ENCODE data around the gene ALDH1L2. TPM values are rescaled to one million over a fixed set of nuclear protein-coding genes. Genes with fewer than 3 reads are reported as not detected.

Gene ALDH1L2
- total RNA-seq, 1 experiment from 2014 or later, result 2.2 TPM

DNA sequence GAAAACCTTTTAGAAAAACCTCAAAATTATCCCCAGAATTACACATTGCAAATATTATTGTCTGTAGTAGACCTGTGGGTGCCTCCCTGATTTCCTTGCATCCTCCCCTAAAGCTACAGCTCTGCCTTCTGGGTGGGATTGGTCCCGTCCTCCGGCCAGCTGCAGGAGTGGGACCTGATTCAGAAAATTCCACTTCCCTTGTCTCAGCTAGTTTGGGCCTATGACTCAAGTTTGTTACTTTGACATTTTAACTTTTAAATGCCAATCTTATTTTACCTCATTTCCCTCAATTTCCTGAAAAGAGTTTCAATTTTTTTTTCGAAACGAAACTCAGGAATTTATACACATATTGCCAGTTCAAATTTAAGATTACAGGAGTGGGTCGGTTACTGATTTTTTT is 113.0 kb downstream of the ALDH1L2 start:
- H3K36me3 ChIP-seq (ENCODE audit: low read depth), result no peaks in the 10 kb centered on the region
- no TSS peak for BruUV-seq (replicated peaks)
- no peaks in the 10 kb centered on the region for H3K79me2 ChIP-seq (ENCODE audit: low read depth)
- no peak overlapping the region for H3K27ac ChIP-seq
- intact Hi-C loops (cut with micrococcal nuclease; ENCODE audit: unreplicated experiment), result no loop called here
- H2AFZ ChIP-seq, result no peak overlapping the region
- H3K9me2 ChIP-seq (ENCODE audit: insufficient read depth), result no peaks in the 10 kb centered on the region
- H3F3A ChIP-seq (ENCODE audit: insufficient read depth, low read depth), result peaks cover 19% of the 10 kb centered on the region
- POLR2A ChIA-PET (ENCODE audit: unreplicated experiment), result no interaction called here
- H3K4me2 ChIP-seq, result no peak overlapping the region
- no peaks in the 10 kb centered on the region for H3K27me3 ChIP-seq (ENCODE audit: insufficient read depth, low read depth)
- CTCF ChIA-PET, result no interaction called here
- no peak for DNase-seq
- no peaks in the 10 kb centered on the region for H4K20me1 ChIP-seq (ENCODE audit: insufficient read depth)
- H3K4me3 ChIP-seq, result no peak overlapping the region
- H3K9me3 ChIP-seq (ENCODE audit: insufficient read depth, low read depth), result no peaks in the 10 kb centered on the region
- H3K4me1 ChIP-seq (replicated peaks; ENCODE audit: insufficient read depth), result peaks cover 31% of the 10 kb centered on the region
- TF ChIP-seq, protein P1, sequence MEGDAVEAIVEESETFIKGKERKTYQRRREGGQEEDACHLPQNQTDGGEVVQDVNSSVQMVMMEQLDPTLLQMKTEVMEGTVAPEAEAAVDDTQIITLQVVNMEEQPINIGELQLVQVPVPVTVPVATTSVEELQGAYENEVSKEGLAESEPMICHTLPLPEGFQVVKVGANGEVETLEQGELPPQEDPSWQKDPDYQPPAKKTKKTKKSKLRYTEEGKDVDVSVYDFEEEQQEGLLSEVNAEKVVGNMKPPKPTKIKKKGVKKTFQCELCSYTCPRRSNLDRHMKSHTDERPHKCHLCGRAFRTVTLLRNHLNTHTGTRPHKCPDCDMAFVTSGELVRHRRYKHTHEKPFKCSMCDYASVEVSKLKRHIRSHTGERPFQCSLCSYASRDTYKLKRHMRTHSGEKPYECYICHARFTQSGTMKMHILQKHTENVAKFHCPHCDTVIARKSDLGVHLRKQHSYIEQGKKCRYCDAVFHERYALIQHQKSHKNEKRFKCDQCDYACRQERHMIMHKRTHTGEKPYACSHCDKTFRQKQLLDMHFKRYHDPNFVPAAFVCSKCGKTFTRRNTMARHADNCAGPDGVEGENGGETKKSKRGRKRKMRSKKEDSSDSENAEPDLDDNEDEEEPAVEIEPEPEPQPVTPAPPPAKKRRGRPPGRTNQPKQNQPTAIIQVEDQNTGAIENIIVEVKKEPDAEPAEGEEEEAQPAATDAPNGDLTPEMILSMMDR (conservative IDR thresholded peaks at IDR 0.05), result no peak
- TF ChIP-seq EZH2 (IDR thresholded peaks at IDR 0.05; ENCODE audit: low read depth), result no peak

Other genes starting within 250 kb of the ALDH1L2 start
- gene SLC41A2, start 126.2 kb downstream of the ALDH1L2 start, total RNA-seq (2021), result 12.7 and 14.8 TPM in 2 replicates
- 20.1 and 21.7 TPM in 2 replicates for gene NOPCHAP1, start 98.1 kb downstream of the ALDH1L2 start, total RNA-seq (2021)
- 25.5 and 28.7 TPM in 2 replicates for gene WASHC4, start 23.3 kb upstream of the ALDH1L2 start, total RNA-seq (2021)
- gene APPL2, start 151.7 kb upstream of the ALDH1L2 start, total RNA-seq (2021), result 24.3 and 24.6 TPM in 2 replicates
- gene C12orf75, start 246.2 kb upstream of the ALDH1L2 start, total RNA-seq (2021), result 0.83 and 1.3 TPM in 2 replicates